H1 (cell line): ENCODE measurements around the gene ZNF423.

Experiments used
- CEBPB ChIP-seq: IDR thresholded peaks from 2 replicates; pipeline ENCODE4 v1.6.1; 2012; ENCODE audit warnings: low read depth, low read length
- CHD2 ChIP-seq: IDR thresholded peaks from 2 replicates; pipeline ENCODE4 v1.6.1; 2012; ENCODE audit warnings: low read length, improper control_type of control experiment
- EP300 ChIP-seq, 2 experiments: IDR thresholded peaks; 1 replicate in 1 of 2; 2 replicates in 1 of 2; pipeline ENCODE4 v1.6.1; 2011 to 2012; ENCODE audit warnings: low read depth in 2 of 2, low read length in 2 of 2, mild to moderate bottlenecking in 2 of 2, borderline replicate concordance in 1 of 2, inconsistent platforms in 1 of 2, moderate library complexity in 1 of 2
- POLR2A ChIP-seq, 2 experiments: IDR thresholded peaks; 1 replicate in 1 of 2; 2 replicates in 1 of 2; pipeline ENCODE4 v1.6.1; 2011; ENCODE audit warnings: low read depth in 2 of 2, low read length in 2 of 2, mild to moderate bottlenecking in 2 of 2; ENCODE audit errors: control extremely low read depth in 1 of 2
- POLR2AphosphoS5 ChIP-seq: IDR thresholded peaks from 2 replicates; pipeline ENCODE4 v1.6.1; 2011; ENCODE audit warnings: low read depth, low read length
- RAD21 ChIP-seq, 2 experiments: IDR thresholded peaks in 1 of 2; conservative IDR thresholded peaks in 1 of 2; 2 replicates each; pipeline ENCODE4 v1.6.1; 2011; ENCODE audit warnings: low read depth in 2 of 2, low read length in 2 of 2, improper control_type of control experiment in 1 of 2, inconsistent platforms in 1 of 2, mild to moderate bottlenecking in 1 of 2, moderate library complexity in 1 of 2
- RFX5 ChIP-seq: IDR thresholded peaks from 2 replicates; pipeline ENCODE4 v1.6.1; 2011; ENCODE audit warnings: low read depth, low read length, improper control_type of control experiment, borderline replicate concordance
- RXRA ChIP-seq: IDR thresholded peaks from 2 replicates; pipeline ENCODE4 v1.6.1; 2011; ENCODE audit warnings: low read depth, mild to moderate bottlenecking, low read length, moderate library complexity; ENCODE audit not compliant: insufficient read depth
- SAP30 ChIP-seq: fragments of 300-600 bp; sonication (generic); IDR thresholded peaks from 2 replicates; pipeline ENCODE4 v1.7.1; 2012; ENCODE audit warnings: low read length, moderate library complexity, mild to moderate bottlenecking, inconsistent platforms; ENCODE audit not compliant: insufficient read depth, insufficient replicate concordance
- SIN3A ChIP-seq, 2 experiments: IDR thresholded peaks in 1 of 2; conservative IDR thresholded peaks in 1 of 2; 2 replicates each; pipeline ENCODE4 v1.6.1; 2011 to 2012; ENCODE audit warnings: low read length in 2 of 2, improper control_type of control experiment in 1 of 2, low read depth in 1 of 2, mild to moderate bottlenecking in 1 of 2
- TF ChIP-seq, protein P1 (sequence below), 3 experiments: IDR thresholded peaks; 1 replicate in 2 of 3; 2 replicates in 1 of 3; pipeline versions ENCODE4 v1.5.1 to v1.6.1; 2011; ENCODE audit warnings: low read length in 3 of 3, mild to moderate bottlenecking in 3 of 3, inconsistent platforms in 2 of 3, low read depth in 1 of 3, moderate library complexity in 1 of 3; ENCODE audit not compliant: insufficient read depth in 1 of 3; ENCODE audit errors: control extremely low read depth in 1 of 3
- TF ChIP-seq, protein P2 (sequence below): IDR thresholded peaks from 2 replicates; pipeline ENCODE4 v1.6.1; 2012; ENCODE audit warnings: inconsistent platforms
- TF ChIP-seq, protein P3 (sequence below): IDR thresholded peaks from 2 replicates; pipeline ENCODE4 v1.6.1; 2012; ENCODE audit warnings: low read length, inconsistent platforms
- TF ChIP-seq, protein P4 (sequence below): IDR thresholded peaks from 2 replicates; pipeline ENCODE4 v1.6.1; 2011; ENCODE audit warnings: low read depth, mild to moderate bottlenecking, low read length; ENCODE audit not compliant: insufficient read depth

DNA sequence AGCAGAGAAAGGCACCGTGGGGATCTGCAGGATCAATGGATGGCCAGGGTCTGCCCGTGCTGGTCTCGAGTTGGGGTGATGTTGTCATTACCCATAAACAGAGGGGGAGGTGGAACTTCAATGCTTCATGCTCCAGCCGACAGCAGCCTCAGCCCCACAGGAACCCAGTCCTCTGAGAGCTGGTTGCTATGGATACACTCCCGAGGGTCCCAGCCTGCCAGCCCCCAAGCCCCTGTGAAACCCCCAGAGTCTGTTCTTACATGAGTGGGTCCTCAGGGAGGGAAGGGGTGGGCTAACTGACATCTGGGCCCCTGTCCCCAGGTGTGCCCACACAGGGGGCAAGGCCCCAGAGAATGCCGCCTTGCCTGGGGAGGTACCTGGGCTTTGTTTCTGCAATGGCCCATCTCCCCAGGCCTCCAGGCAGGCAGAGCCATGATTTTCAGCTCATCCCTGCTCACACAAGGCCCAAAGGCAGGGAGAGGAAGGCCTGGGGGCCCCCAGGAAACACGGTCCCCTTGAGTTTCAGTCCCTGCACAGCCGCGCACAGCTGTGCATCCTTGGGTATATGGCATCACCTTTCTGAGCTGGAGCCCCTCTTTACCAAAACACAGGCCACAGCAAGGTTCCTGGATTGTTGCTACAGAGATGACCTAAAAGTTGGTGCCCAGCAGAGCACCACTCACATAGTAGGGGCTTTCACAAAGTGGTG, 223.7 kb downstream of the ZNF423 start:
- no peak for TF ChIP-seq RXRA
- TF ChIP-seq, protein P1, sequence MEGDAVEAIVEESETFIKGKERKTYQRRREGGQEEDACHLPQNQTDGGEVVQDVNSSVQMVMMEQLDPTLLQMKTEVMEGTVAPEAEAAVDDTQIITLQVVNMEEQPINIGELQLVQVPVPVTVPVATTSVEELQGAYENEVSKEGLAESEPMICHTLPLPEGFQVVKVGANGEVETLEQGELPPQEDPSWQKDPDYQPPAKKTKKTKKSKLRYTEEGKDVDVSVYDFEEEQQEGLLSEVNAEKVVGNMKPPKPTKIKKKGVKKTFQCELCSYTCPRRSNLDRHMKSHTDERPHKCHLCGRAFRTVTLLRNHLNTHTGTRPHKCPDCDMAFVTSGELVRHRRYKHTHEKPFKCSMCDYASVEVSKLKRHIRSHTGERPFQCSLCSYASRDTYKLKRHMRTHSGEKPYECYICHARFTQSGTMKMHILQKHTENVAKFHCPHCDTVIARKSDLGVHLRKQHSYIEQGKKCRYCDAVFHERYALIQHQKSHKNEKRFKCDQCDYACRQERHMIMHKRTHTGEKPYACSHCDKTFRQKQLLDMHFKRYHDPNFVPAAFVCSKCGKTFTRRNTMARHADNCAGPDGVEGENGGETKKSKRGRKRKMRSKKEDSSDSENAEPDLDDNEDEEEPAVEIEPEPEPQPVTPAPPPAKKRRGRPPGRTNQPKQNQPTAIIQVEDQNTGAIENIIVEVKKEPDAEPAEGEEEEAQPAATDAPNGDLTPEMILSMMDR (IDR thresholded peaks at IDR 0.05; ENCODE audit: control extremely low read depth in 1 of 3, insufficient read depth in 1 of 3, low read depth in 1 of 3, low read length in 3 of 3) = no peak
- no peak for TF ChIP-seq CEBPB
- no peak for TF ChIP-seq SIN3A (conservative IDR thresholded peaks at IDR 0.05 in 1 of 2, IDR thresholded peaks at IDR 0.05 in 1 of 2; ENCODE audit: low read depth in 1 of 2, low read length in 2 of 2)
- no peak for TF ChIP-seq POLR2A (IDR thresholded peaks at IDR 0.05; ENCODE audit: control extremely low read depth in 1 of 2, low read depth in 2 of 2, low read length in 2 of 2)
- no peak for TF ChIP-seq RFX5
- TF ChIP-seq EP300 (IDR thresholded peaks at IDR 0.05; ENCODE audit: borderline replicate concordance in 1 of 2, low read depth in 2 of 2, low read length in 2 of 2) = no peak
- TF ChIP-seq, protein P2, sequence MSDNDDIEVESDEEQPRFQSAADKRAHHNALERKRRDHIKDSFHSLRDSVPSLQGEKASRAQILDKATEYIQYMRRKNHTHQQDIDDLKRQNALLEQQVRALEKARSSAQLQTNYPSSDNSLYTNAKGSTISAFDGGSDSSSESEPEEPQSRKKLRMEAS = no peak
- TF ChIP-seq, protein P3, sequence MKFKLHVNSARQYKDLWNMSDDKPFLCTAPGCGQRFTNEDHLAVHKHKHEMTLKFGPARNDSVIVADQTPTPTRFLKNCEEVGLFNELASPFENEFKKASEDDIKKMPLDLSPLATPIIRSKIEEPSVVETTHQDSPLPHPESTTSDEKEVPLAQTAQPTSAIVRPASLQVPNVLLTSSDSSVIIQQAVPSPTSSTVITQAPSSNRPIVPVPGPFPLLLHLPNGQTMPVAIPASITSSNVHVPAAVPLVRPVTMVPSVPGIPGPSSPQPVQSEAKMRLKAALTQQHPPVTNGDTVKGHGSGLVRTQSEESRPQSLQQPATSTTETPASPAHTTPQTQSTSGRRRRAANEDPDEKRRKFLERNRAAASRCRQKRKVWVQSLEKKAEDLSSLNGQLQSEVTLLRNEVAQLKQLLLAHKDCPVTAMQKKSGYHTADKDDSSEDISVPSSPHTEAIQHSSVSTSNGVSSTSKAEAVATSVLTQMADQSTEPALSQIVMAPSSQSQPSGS = no peak
- TF ChIP-seq, protein P4, sequence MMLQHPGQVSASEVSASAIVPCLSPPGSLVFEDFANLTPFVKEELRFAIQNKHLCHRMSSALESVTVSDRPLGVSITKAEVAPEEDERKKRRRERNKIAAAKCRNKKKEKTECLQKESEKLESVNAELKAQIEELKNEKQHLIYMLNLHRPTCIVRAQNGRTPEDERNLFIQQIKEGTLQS = no peak
- no peak for TF ChIP-seq POLR2AphosphoS5
- no peak for TF ChIP-seq RAD21 (IDR thresholded peaks at IDR 0.05 in 1 of 2, conservative IDR thresholded peaks at IDR 0.05 in 1 of 2; ENCODE audit: low read depth in 2 of 2, low read length in 2 of 2)
- TF ChIP-seq CHD2 = no peak
- no peak for TF ChIP-seq SAP30
